ENCODE measurements around the gene TOGARAM1.

GRCh38 chr14:45034730-45035129, 72.7 kb downstream of the TOGARAM1 start:
- no peak for TF ChIP-seq POLR2A (IDR thresholded peaks at IDR 0.05)
- no peak for TF ChIP-seq EP300 (IDR thresholded peaks at IDR 0.05; ENCODE audit: low read depth)
